Small intestine (tissue), 16 donors: ENCODE measurements around the gene KCNIP2. TPM values are rescaled to one million over a fixed set of nuclear protein-coding genes. Genes with fewer than 3 reads are reported as not detected.

Experiments used
- DNase-seq, 2 donors: peaks; one replicate each; pipeline versions ENCODE4 v3.0.0 to v3.0.0-alpha.2; 2013
- FAIRE-seq: peaks from 2 replicates; lab custom pipeline; 2012; peaks lifted over from hg19 to GRCh38; lab: Jason Lieb, UNC
- H3K27ac ChIP-seq, 3 donors: one replicate each; pipeline ENCODE4 v1.5.1; 2013; ENCODE audit warnings: low read length in 2 of 3, mild to moderate bottlenecking in 2 of 3, control low read depth in 1 of 3, inconsistent platforms in 1 of 3, low read depth in 1 of 3, moderate library complexity in 1 of 3
- H3K27me3 ChIP-seq, 3 donors: one replicate each; pipeline ENCODE4 v1.6.1; 2013; ENCODE audit warnings: low read length in 3 of 3, inconsistent platforms in 1 of 3; ENCODE audit not compliant: control insufficient read depth in 3 of 3, insufficient read depth in 3 of 3
- H3K36me3 ChIP-seq, 3 donors: one replicate each; pipeline ENCODE4 v1.6.1; 2013; ENCODE audit warnings: low read length in 3 of 3, inconsistent platforms in 1 of 3, low read depth in 1 of 3, mild to moderate bottlenecking in 1 of 3, moderate library complexity in 1 of 3; ENCODE audit not compliant: control insufficient read depth in 3 of 3, insufficient read depth in 2 of 3
- H3K4me1 ChIP-seq, 3 donors: one replicate each; pipeline ENCODE4 v1.6.1; 2013; ENCODE audit warnings: low read length in 2 of 3, inconsistent platforms in 1 of 3, low read depth in 1 of 3, mild to moderate bottlenecking in 1 of 3, moderate library complexity in 1 of 3; ENCODE audit not compliant: control insufficient read depth in 3 of 3, insufficient read depth in 2 of 3
- H3K4me3 ChIP-seq, 3 donors: one replicate each; pipeline ENCODE4 v1.5.1; 2013; ENCODE audit warnings: low read length in 3 of 3, control low read depth in 1 of 3, inconsistent platforms in 1 of 3, low read depth in 1 of 3, mild to moderate bottlenecking in 1 of 3, moderate library complexity in 1 of 3
- H3K9me3 ChIP-seq, 2 donors: one replicate each; pipeline ENCODE4 v1.6.1; 2013; ENCODE audit warnings: low read depth in 1 of 2, low read length in 1 of 2; ENCODE audit not compliant: control insufficient read depth in 2 of 2, insufficient read depth in 1 of 2
- WGBS, 3 donors: extraction: QIAGEN DNeasy Blood & Tissue Kit; methylation state at CpG; one replicate each; pipeline ENCODE4 v1.1.7; 2013; 5-methylcytosine and 5-hydroxymethylcytosine counted together
- long read RNA-seq, 10 donors: transcript quantifications; one replicate each; lab custom pipeline, GENCODE V29; 2026
- polyA plus RNA-seq, 4 donors: library from polyadenylated mRNA; stranded (reverse) in 3 of 4; unstranded in 1 of 4; fragments of 200-250 nt in 3 of 4; fragments of 120-200 nt in 1 of 4; gene quantifications; one replicate each; pipeline versions ENCODE4 v1.2.1 to v1.2.3, GENCODE V29; 2013
- donor health status: healthy with polysubstance abuse.
- donor health status: control.
- donor health status: control.
- donor health status: Bipolar disorder and iron deficiency.
- donor health status: healthy.

KCNIP2 gene
- polyA plus RNA-seq: 10 to 100 TPM in 1 of 4 donors, 1 to 10 TPM in 3; 2.5 to 14.9 (median 3.4) TPM
- long read RNA-seq, donor 1, partial matches to known transcripts: 0 of 1 reads
- long read RNA-seq, donor 1, other reads (novel, unspliced or antisense): 0 of 1 reads
- long read RNA-seq, donor 2: 0 reads
- long read RNA-seq, donor 3: 0 reads
- long read RNA-seq, donor 4: 0 reads
- long read RNA-seq, donor 5: 0 reads
- long read RNA-seq, donor 6, partial matches to known transcripts: 0 of 2 reads
- long read RNA-seq, donor 6, other reads (novel, unspliced or antisense): 0 of 2 reads
- long read RNA-seq, donor 7: 0 reads
- long read RNA-seq, donor 8: 0 reads
- long read RNA-seq, donor 9: 0 reads
- long read RNA-seq, donor 10, partial matches to known transcripts: 0 of 1 reads
- long read RNA-seq, donor 10, other reads (novel, unspliced or antisense): 0 of 1 reads

- H3K36me3 ChIP-seq: peaks cover 0 to 35% (median 7%) of the 10 kb centered on the region in 3 donors
- FAIRE-seq: no peak
- H3K4me3 ChIP-seq: peak within 1 kb of the TSS in 2 of 3 donors; percentile 10 to 24
- WGBS, 3 donors: 28 to 71% (median 50%) methylated on average over 36 to 60 of the region's 60 CpGs
- peak in 1 of 2 donors; percentile 52 for DNase-seq
- no peaks in the 10 kb centered on the region for H3K9me3 ChIP-seq
- H3K4me1 ChIP-seq: peaks cover 4 to 33% (median 15%) of the 10 kb centered on the region in 3 donors
- no peak within 1 kb of the TSS for H3K27ac ChIP-seq
- peaks cover 0 to 3% (median 0%) of the 10 kb centered on the region in 3 donors for H3K27me3 ChIP-seq
These were observed at the start of gene KCNIP2 for GRCh38 chr10:101843032-101844021. TSS of gene KCNIP2 (minus strand) at chr10:101843800. CDS start at chr10:101843568, 232 bp downstream.

DNA sequence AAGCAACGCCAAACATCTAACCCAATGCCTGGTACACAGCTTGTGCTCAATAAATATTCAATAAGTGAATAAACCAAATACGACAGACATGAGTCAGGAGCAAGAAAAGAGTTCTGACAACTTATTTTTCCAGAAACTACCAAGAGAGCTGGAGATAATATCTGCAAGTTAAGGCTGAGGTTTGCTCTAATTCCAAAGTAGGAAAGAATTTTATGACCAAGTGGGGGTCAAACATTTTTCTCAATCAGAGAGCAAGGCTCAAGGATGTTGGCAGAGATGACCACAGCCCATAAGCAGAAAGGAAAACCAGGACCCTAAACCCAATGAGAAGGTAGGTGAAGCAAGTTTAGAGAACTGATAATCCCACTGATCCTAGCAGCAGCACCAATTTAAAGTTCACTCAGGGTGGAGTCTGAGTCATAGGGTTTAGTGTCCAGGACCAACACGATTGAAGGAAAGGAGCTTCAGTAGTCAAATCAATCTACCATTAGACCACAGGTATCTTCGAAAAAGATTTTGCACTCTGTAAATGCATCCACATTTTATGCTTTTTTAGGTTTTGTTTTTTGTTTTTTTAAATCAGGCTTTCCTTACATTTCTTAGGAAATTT is 49.3 kb upstream of the KCNIP2 start:
- FAIRE-seq (no peak), DNase-seq (peak; percentile 10 to 25)
- WGBS, 3 donors: 71 to 83% (median 73%) methylated on average over 4 of the region's 4 CpGs
- H3K4me3 ChIP-seq: no peak overlapping the region
- H3K27me3 ChIP-seq: no peaks in the 10 kb centered on the region
- no peaks in the 10 kb centered on the region for H3K9me3 ChIP-seq
- no peak overlapping the region for H3K27ac ChIP-seq
- H3K36me3 ChIP-seq: peaks cover 0 to 17% (median 3%) of the 10 kb centered on the region in 3 donors
- H3K4me1 ChIP-seq: peaks cover 0 to 3% (median 0%) of the 10 kb centered on the region in 3 donors

- DNase-seq (peak; percentile 65 to 68), FAIRE-seq (no peak)
- Histone ChIP-seq H3K4me1 (no peaks in the 10 kb centered on the region), H3K36me3 (peaks cover 0 to 15% (median 3%) of the 10 kb centered on the region in 3 donors), H3K9me3 (no peaks in the 10 kb centered on the region), H3K4me3 (no peak overlapping the region), H3K27ac (no peak overlapping the region), H3K27me3 (no peaks in the 10 kb centered on the region)
- 60 to 71% (median 62%) methylated on average over 5 of the region's 5 CpGs for WGBS, 3 donors
These were observed 45.9 kb upstream of the KCNIP2 start for GRCh38 chr10:101889256-101890210.

- Histone ChIP-seq H3K27me3 (no peaks in the 10 kb centered on the region), H3K4me1 (no peaks in the 10 kb centered on the region), H3K4me3 (no peak overlapping the region), H3K36me3 (peaks cover 0 to 15% (median 3%) of the 10 kb centered on the region in 3 donors), H3K9me3 (no peaks in the 10 kb centered on the region), H3K27ac (no peak overlapping the region)
- DNase-seq (no peak), FAIRE-seq (no peak)
- WGBS, 3 donors: 72 to 89% (median 77%) methylated on average over 2 of the region's 2 CpGs
These were observed 44.8 kb upstream of the KCNIP2 start for GRCh38 chr10:101888251-101888949.

- Histone ChIP-seq H3K27me3 (no peaks in the 10 kb centered on the region), H3K36me3 (peaks cover 0 to 17% (median 3%) of the 10 kb centered on the region in 3 donors), H3K9me3 (no peaks in the 10 kb centered on the region), H3K4me1 (no peaks in the 10 kb centered on the region), H3K4me3 (no peak overlapping the region), H3K27ac (no peak overlapping the region)
- FAIRE-seq (no peak), DNase-seq (no peak)
- WGBS, 3 donors: 87 to 91% (median 88%) methylated on average over 5 of the region's 5 CpGs
These were observed 44.2 kb upstream of the KCNIP2 start for GRCh38 chr10:101887775-101888174.

GRCh38 chr10:101886521-101887312 is 43.1 kb upstream of the KCNIP2 start:
- no peaks in the 10 kb centered on the region for H3K4me1 ChIP-seq
- H3K9me3 ChIP-seq: no peaks in the 10 kb centered on the region
- WGBS, 3 donors: 89 to 100% (median 100%) methylated on average over 1 of the region's 1 CpG
- no peak for DNase-seq
- no peak overlapping the region for H3K4me3 ChIP-seq
- no peaks in the 10 kb centered on the region for H3K27me3 ChIP-seq
- FAIRE-seq: no peak
- H3K36me3 ChIP-seq: peaks cover 0 to 14% (median 3%) of the 10 kb centered on the region in 3 donors
- H3K27ac ChIP-seq: no peak overlapping the region
